GM19351 (cell line): ENCODE results near the gene PGBD1.

Source experiments
- ATAC-seq: cut with Tn5 transposase; IDR thresholded peaks from one replicate; pipeline ENCODE4 v1.9.1; 2021; ENCODE audit warnings: mild to moderate bottlenecking, moderate library complexity; ENCODE audit not compliant: unreplicated experiment

PGBD1 gene, protein sequence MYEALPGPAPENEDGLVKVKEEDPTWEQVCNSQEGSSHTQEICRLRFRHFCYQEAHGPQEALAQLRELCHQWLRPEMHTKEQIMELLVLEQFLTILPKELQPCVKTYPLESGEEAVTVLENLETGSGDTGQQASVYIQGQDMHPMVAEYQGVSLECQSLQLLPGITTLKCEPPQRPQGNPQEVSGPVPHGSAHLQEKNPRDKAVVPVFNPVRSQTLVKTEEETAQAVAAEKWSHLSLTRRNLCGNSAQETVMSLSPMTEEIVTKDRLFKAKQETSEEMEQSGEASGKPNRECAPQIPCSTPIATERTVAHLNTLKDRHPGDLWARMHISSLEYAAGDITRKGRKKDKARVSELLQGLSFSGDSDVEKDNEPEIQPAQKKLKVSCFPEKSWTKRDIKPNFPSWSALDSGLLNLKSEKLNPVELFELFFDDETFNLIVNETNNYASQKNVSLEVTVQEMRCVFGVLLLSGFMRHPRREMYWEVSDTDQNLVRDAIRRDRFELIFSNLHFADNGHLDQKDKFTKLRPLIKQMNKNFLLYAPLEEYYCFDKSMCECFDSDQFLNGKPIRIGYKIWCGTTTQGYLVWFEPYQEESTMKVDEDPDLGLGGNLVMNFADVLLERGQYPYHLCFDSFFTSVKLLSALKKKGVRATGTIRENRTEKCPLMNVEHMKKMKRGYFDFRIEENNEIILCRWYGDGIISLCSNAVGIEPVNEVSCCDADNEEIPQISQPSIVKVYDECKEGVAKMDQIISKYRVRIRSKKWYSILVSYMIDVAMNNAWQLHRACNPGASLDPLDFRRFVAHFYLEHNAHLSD

DNA sequence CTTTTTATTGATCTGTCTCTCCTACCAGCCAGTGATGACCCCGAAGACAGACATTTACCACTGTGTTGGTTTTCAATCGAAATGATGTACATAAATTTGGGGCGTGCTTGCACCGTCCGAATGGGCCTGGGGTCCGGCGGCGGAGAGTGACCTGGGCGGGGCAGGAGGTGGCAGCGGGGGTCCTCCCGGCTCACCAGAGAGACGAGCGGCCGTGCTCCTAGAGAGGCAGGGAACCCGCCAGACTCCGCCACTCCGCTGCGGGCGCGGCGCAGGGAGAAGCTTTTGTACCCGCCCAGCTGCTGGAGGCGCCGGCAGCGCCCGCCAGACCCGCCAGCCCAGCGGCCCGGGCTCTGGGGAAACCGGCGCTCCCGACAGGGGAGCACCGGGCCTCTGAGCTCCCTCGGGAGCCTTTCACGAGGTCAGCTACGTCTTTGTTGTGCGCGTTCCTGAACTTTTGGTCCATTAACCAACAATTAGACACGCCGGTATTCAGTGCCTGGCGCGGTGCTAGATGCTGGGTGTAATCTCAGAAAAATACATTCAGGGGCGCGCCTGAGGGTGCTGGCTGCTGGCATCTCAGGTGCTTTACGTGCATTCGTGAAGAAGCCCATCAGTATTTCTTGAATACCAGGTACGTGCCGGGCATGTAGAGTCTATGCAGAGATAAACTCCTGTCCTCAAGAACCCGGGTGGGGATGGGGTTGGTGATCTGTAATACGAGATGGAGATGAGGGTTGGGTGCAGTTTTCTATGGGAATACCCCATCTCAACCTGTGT, at the start of gene PGBD1:
Gene PGBD1 (plus strand): TSS at position 285 of the 777 bp plus-strand sequence. CDS start 2,242 bp downstream, outside the sequence.
- ATAC-seq = peak; percentile 79

DNA sequence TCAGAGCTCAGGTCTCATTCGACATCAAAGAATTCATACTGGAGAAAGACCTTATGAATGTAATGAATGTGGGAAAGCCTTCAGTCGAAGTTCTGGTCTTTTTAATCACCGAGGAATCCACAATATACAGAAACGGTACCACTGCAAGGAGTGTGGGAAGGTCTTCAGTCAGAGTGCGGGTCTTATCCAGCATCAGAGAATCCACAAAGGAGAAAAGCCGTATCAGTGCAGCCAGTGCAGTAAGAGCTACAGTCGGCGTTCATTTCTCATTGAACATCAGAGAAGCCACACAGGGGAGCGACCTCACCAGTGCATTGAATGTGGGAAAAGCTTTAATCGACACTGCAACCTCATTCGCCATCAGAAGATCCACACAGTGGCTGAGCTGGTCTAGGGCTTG, 48.6 kb upstream of the PGBD1 start:
- ATAC-seq = no peak

DNA sequence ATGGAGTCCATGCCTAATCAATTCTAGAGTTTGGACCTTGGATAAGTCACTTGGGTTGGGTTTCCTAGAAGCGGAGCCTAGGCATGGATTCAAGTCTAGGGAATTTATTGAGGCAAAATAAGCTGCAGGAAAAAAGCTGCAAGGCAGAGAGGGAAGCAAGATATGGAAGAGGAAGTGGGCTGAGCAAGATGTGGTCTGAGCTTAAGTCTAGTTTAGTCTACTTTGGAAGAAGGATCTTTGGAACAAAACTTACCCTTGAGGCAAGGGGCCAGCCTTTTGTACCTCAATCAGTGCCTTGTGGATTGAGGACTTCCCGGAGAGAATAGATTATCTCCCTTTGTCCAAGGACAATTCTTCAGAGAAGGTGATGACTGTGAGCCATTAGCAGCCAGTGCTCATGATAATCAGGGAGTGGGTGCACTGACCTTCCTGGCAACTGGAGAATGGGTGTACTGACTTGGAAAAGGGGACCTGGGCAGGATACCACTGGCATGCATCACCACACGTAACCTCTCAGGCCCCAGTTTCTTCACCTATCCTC, 45.4 kb upstream of the PGBD1 start:
- no peak for ATAC-seq

DNA sequence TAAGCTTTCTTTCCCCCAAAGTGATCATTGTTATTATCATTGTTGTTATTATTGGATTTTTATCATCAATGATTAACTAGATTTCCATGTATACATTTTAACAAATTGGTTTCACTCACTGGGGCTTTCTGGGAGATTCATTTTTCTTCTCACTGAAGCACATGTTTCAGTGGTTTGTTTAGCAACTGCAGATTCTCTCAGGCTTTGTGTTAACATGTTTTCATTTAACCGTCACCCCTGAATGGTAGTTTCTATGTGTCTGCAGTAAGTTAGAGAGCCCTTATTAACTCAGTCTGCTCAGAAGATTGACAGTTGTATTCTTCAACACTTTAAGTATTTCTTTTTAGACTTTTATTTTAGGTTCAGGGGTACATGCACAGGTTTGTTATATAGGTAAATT, 41.7 kb upstream of the PGBD1 start:
- no peak for ATAC-seq

DNA sequence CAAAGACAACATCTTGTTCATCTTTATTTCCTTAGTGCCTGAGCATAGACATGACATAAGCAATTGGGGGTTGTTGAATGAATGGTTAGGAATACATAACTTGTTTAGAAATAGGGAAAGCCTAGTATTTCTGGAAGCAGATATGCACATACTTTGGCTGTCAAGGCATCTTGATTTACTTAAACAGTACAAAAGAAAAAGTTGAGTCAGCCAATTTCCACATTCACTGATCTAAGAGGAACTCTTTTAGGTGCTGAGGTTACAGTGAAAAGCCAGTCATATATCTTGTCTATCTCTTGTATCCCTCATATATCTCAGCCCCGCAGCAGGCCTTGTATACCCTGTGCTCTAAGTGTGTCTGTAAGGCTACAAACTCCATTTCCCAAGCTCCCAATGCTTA, 40.9 kb upstream of the PGBD1 start:
- no peak for ATAC-seq

DNA sequence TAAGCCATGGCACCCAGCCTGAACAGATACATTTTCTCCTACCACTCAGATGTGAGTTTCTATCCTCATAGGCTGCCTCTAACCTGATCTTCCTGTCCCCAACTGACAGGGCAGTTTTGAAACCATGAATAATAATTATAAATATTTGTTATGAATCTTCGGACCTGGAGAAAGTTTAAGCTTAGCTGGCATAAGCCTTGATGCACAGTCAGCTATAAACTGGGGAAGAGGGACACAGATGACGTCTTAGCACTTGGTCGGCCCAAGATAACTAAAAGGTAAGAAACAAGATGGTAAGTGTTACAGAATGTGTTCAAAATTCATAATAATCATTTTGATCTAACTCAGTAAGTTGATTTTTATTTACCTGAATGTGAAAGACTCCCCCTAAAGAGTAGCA, 37.4 kb upstream of the PGBD1 start:
- ATAC-seq = no peak

DNA sequence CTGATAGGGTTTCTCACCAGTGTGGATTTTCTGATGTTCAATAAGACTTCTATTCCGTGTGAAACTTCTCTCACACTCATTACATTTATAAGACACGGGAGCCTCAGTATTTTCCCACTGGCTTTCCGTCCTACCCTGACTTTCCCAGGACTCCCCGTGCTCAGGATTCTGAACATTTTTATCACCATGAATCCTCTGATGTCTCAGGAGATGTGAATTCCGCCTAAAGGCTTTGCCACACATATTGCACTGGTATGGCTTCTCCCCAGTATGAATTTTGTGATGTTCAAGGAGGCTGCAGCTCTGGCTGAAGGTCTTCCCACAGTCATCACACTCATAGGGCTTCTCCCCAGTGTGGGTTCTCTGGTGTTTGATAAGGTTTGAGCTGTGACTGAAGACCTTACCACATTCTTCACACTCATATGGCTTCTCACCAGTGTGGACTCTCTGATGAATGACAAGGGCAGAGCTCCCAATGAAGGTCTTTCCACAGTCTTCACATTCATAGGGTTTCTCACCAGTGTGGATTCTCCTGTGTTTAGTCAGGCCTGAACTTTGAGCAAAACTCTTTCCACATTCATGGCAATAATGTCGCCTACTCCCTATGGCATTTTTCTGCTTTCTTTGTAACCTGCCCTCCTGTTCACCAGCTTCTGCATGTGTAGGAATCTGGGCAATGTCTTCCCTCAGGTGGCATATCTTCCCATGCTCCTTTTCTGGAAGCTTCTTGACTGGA, 36.0 kb upstream of the PGBD1 start:
- ATAC-seq = no peak

DNA sequence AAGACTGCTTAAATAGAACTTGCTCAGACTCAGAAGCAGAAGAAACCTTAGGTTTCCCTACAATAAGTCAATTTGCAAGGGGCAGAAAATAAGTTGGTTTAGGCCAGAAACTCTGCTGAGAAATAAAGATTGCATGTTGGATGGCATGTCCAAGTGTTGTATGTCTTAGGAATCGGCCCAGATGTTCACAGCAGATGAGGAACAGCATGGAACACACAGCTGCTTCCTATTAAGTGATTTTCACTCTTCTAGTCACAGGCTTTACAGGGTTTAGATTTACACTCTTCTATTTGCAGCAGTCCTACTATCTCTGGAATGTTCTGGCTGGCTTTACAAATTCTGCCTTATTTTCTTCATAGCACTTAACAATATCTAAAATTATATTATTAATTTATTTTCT, 32.5 kb upstream of the PGBD1 start:
- ATAC-seq = no peak

DNA sequence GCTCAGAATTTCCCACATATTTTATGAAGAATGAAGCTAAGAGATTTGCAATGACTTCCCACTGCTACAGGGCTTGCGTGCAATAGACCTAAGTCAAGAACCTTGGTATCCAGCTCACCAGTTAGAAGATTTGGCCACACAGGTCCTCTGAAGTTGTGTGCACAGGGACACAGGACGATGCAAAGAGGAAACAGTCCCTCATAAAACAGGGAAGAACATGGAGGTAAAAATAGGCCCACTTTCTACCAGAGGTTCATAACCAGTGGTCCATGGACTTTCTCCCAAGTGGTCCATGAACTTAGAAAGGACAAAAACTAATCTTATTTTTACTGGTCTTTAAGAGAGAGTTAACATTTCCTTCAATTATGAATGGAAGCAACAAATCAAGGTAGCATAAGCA, 30.6 kb upstream of the PGBD1 start:
- no peak for ATAC-seq

DNA sequence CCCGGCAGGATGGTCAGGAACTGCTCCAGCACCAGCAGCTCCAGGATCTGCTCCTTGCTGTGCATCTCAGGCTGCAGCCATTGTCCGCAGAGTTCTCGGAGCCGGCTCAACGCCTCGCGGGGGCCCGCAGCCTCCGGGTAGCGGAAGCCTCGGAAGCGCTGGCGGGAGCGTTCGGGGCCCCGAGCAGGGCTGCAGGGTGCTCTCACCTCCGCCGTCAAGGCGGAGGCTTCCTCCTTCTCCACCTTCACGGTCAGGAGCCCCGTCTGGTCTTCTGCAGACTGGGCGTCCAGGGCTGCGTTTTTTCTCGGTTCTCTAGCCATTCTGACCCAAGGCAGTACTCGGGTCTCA, 29.7 kb upstream of the PGBD1 start:
- peak; percentile 50 for ATAC-seq

DNA sequence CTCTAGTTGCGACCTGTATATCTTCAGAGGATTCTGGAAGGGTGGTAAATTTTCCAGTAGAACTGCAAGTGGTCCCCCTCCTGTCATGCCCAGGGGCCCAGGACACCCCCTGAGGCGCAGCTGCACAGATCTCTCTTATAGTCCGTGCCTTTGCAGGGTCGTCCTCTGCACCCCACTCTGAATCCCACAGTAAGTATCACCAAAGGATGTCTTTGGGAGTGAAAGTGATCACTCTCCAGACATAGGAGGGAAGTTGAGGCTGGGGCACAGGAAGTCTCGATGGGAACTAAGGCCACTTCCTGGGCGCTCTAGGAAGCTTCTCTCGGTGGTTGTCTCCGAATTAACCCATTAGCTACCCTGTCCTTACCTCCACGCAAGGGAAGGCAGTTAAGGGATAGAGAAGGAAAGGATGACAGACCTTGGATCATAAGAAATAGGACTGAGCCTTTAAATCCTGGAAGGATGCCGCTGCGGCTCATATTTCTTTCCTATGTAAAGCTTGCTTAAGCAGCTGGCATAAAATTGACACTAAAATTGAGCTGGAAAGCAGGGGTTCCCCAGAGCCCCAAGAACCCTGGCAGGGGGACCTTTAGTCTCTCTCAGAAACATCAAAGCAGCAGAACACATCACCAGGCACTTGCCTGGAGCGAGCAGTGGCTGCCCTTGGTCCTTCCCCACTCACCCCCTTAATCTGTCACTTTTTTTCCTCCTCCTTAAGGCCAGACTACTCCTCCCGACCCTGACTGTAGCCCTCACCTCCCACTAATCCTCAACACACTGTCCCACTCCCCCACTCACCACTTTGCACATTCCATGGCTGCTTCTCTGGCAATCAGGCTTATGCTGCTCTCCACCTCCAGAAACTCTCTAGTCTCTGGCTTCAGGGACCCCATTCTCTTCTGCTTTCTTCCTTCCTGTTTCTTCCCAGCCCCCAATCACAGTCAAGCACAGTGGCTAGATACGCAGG, 29.1 kb upstream of the PGBD1 start, which contains the start of gene ZKSCAN4:
Gene ZKSCAN4 (minus strand): TSS at position 261 of the 967 bp plus-strand sequence. CDS start 289 bp downstream, outside the sequence.
- peak; percentile 78 for ATAC-seq

DNA sequence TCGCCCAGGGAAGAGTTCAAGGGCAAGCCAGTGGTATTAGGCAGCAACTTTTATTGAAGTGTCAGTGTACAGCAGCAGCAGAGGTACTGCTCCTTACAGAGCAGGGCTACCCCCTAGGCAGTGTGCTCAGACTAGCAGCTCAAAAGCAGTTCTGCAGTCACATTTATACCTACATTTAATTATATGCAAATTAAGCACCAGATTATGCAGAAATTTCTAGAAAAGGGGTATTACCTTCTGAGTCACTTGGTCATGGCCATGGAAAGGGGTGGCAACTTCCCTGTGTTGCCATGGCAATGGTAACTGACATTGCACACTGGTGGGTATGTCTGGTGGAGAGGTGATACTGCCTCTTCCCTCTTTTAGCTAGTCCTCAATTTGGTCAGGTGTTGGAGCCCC, 27.3 kb upstream of the PGBD1 start:
- no peak for ATAC-seq

DNA sequence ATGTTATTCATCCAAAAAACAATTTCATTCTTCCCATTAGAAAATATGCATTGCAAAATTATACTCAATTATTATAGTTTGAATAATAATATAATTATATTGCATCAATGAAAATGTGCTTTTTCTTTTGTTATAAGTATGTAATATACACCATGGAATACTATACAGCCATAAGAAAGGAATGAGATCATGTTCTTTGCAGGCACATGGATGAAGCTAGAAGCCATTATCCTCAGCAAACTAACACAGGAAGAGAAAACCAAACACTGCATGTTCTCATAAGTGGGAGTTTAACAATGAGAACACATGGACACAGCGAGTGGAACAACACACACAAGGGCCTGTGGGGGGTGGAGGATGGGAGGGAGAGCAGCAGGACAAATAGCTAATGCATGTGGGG, 24.3 kb upstream of the PGBD1 start:
- ATAC-seq = no peak

DNA sequence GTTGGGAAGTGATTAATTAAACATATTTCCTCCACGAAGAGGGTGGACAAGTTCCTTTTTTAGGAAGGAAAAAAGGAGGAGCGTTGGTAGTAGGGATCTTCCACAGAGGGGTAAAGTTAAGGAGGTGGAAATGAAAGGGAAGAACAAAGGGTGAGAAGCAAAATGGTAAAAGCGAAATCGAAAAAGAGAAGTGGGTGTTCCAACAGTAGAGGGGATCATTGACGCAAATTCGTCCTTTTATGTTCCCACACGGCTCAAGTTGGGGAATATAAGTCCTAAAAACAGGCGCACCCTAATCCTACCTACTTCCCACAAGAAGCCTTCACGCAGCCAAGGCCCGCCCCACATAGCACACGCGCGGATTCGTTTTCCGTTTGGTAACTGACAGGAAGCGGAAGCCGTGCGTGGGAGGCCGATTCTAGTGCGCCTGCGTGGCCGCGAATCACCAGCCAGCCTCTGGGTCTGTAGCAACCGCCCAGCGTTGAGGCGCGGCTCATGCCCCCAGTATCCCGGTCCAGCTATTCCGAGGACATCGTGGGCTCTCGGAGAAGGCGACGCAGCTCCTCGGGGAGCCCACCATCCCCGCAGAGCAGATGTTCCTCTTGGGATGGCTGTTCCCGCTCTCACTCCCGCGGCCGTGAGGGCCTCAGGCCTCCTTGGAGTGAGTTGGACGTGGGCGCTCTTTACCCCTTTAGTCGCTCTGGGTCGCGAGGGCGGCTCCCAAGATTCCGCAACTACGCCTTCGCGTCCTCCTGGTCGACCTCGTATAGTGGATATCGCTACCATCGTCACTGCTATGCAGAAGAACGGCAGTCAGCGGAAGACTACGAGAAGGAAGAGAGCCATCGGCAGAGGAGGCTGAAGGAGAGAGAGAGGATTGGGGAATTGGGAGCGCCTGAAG, 22.2 kb upstream of the PGBD1 start, which contains the start of gene NKAPL:
Gene NKAPL (plus strand): TSS at position 421 of the 901 bp plus-strand sequence. CDS start 75 bp downstream, at position 496.
- ATAC-seq = no peak

DNA sequence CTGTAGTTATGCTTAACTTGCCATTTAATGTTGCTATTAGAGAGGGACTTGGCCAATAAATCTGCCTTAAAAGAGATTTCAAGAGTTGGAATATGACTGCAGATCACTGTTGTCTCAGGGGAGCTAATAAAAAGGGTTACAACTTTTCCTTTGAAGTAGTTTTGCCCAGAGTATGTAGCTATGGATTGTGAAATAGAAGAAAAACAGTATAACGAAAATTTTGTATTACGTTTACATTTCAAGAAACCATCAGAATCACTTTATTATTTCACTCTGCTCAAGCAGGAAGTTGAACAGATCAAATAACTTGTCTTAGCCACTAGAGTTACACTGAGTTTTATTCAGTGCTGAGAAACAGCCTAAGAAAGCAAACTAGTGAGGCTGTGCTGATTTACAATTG, 17.4 kb upstream of the PGBD1 start:
- ATAC-seq = no peak

DNA sequence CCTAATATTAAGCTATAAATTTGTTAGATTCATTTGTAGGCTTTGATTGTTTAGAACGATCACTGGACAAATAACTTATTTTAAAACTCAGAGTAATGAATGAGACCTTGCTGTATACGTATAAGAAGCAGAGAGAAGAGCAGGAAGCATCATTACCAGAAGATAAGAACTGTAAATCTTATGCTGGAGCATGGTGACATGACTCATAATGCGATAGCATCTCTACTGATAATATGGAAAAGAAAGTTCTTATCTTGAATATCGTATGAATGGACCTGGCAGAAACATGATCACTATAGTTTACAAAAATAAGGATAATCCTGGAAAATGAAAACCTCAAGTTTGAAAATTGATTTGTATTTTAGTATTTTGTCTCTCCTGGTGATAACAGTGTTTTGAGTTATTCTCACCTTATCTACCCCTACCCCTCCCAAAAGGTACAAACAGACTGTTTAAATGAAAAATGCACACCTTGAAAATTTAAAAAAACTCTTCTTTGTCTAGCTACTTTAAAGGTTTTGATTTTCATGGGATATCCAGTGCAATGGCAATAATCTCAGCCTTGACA, 16.5 kb upstream of the PGBD1 start:
- no peak for ATAC-seq

DNA sequence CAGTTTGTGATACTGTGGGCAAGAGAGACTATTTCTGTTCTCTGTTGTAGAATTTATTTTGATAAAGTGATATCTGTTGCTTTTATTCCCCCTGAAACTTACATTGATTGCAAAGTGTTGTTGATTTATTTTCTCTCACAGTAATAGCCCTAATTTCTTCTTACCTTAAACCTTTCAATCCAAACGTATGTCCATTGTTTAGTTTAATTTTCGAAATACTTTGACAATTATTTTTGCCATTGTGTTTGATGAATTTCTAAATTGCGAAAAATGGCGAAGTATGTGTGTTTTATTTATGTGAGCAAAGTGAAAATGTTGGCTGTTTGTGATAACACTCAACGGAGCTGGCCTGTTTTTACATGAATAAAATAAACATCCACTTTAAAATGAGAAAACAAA, 14.8 kb upstream of the PGBD1 start:
- no peak for ATAC-seq
